ENCODE results near the gene E4F1.

E4F1 gene

GRCh38 chr16:2280981-2281542 lies 57.7 kb downstream of the E4F1 start:
- Histone ChIP-seq H3K36me3 (ENCODE audit: insufficient read depth, insufficient read length, low read length) (no peaks in the 10 kb centered on the region), H3K27me3 (ENCODE audit: insufficient read depth, insufficient read length) (no peaks in the 10 kb centered on the region), H3K4me1 (ENCODE audit: insufficient read depth, insufficient read length) (peaks cover 21% of the 10 kb centered on the region), H3K9me3 (ENCODE audit: insufficient read depth, low read length) (no peaks in the 10 kb centered on the region), H3K9ac (ENCODE audit: insufficient read length, low read depth) (no peak overlapping the region), H3K4me3 (ENCODE audit: insufficient read length, low read depth) (no peak overlapping the region)
- no peak for TF ChIP-seq SUZ12 (IDR thresholded peaks at IDR 0.05; ENCODE audit: extremely low read depth, insufficient read depth, insufficient read length)
- TF ChIP-seq ZNF274 (IDR thresholded peaks at IDR 0.05; ENCODE audit: low read depth, low read length) = no peak
- TF ChIP-seq YY1 (IDR thresholded peaks at IDR 0.05; ENCODE audit: insufficient read depth, insufficient read length) = no peak
- no peak for DNase-seq (ENCODE audit: low read depth, low spot score)

- H3K4me3 ChIP-seq (ENCODE audit: insufficient read length, low read depth) = no peak overlapping the region
- no peaks in the 10 kb centered on the region for H3K27me3 ChIP-seq (ENCODE audit: insufficient read depth, insufficient read length)
- peaks cover 21% of the 10 kb centered on the region for H3K4me1 ChIP-seq (ENCODE audit: insufficient read depth, insufficient read length)
- TF ChIP-seq YY1 (IDR thresholded peaks at IDR 0.05; ENCODE audit: insufficient read depth, insufficient read length) (no peak), ZNF274 (IDR thresholded peaks at IDR 0.05; ENCODE audit: low read depth, low read length) (no peak), SUZ12 (IDR thresholded peaks at IDR 0.05; ENCODE audit: extremely low read depth, insufficient read depth, insufficient read length) (no peak)
- H3K9ac ChIP-seq (ENCODE audit: insufficient read length, low read depth) = no peak overlapping the region
- H3K36me3 ChIP-seq (ENCODE audit: insufficient read depth, insufficient read length, low read length) = no peaks in the 10 kb centered on the region
- H3K9me3 ChIP-seq (ENCODE audit: insufficient read depth, low read length) = no peaks in the 10 kb centered on the region
- no peak for DNase-seq (ENCODE audit: low read depth, low spot score)
Observed at GRCh38 chr16:2282262-2282661, 58.9 kb downstream of the E4F1 start.

GRCh38 chr16:2282866-2283555 lies 59.6 kb downstream of the E4F1 start:
- H3K9ac ChIP-seq (ENCODE audit: insufficient read length, low read depth) = no peak overlapping the region
- TF ChIP-seq ZNF274 (IDR thresholded peaks at IDR 0.05; ENCODE audit: low read depth, low read length) (no peak), SUZ12 (IDR thresholded peaks at IDR 0.05; ENCODE audit: extremely low read depth, insufficient read depth, insufficient read length) (no peak), YY1 (IDR thresholded peaks at IDR 0.05; ENCODE audit: insufficient read depth, insufficient read length) (no peak)
- no peaks in the 10 kb centered on the region for H3K27me3 ChIP-seq (ENCODE audit: insufficient read depth, insufficient read length)
- no peaks in the 10 kb centered on the region for H3K36me3 ChIP-seq (ENCODE audit: insufficient read depth, insufficient read length, low read length)
- DNase-seq (ENCODE audit: low read depth, low spot score) = no peak
- H3K9me3 ChIP-seq (ENCODE audit: insufficient read depth, low read length) = no peaks in the 10 kb centered on the region
- H3K4me3 ChIP-seq (ENCODE audit: insufficient read length, low read depth) = no peak overlapping the region
- peaks cover 14% of the 10 kb centered on the region for H3K4me1 ChIP-seq (ENCODE audit: insufficient read depth, insufficient read length)

- no peak for TF ChIP-seq YY1 (IDR thresholded peaks at IDR 0.05; ENCODE audit: insufficient read depth, insufficient read length)
- TF ChIP-seq ZNF274 (IDR thresholded peaks at IDR 0.05; ENCODE audit: low read depth, low read length) = no peak
- no peak for TF ChIP-seq SUZ12 (IDR thresholded peaks at IDR 0.05; ENCODE audit: extremely low read depth, insufficient read depth, insufficient read length)
- Histone ChIP-seq H3K4me1 (ENCODE audit: insufficient read depth, insufficient read length) (peaks cover 13% of the 10 kb centered on the region), H3K4me3 (ENCODE audit: insufficient read length, low read depth) (no peak overlapping the region)
Observed at GRCh38 chr16:2284001-2284770, 60.8 kb downstream of the E4F1 start.

GRCh38 chr16:2284797-2285576 lies 61.6 kb downstream of the E4F1 start:
- Histone ChIP-seq H3K27me3 (ENCODE audit: insufficient read depth, insufficient read length) (no peaks in the 10 kb centered on the region), H3K36me3 (ENCODE audit: insufficient read depth, insufficient read length, low read length) (no peaks in the 10 kb centered on the region), H3K9ac (ENCODE audit: insufficient read length, low read depth) (no peak overlapping the region), H3K9me3 (ENCODE audit: insufficient read depth, low read length) (no peaks in the 10 kb centered on the region), H3K4me1 (ENCODE audit: insufficient read depth, insufficient read length) (peaks cover 15% of the 10 kb centered on the region), H3K4me3 (ENCODE audit: insufficient read length, low read depth) (no peak overlapping the region)
- TF ChIP-seq ZNF274 (IDR thresholded peaks at IDR 0.05; ENCODE audit: low read depth, low read length) (no peak), YY1 (IDR thresholded peaks at IDR 0.05; ENCODE audit: insufficient read depth, insufficient read length) (no peak), SUZ12 (IDR thresholded peaks at IDR 0.05; ENCODE audit: extremely low read depth, insufficient read depth, insufficient read length) (no peak)
- DNase-seq (ENCODE audit: low read depth, low spot score) = no peak

More at GRCh38 chr16:2284001-2284770, 60.8 kb downstream of the E4F1 start:
- Histone ChIP-seq H3K9me3 (ENCODE audit: insufficient read depth, low read length) (no peaks in the 10 kb centered on the region), H3K9ac (ENCODE audit: insufficient read length, low read depth) (no peak overlapping the region), H3K27me3 (ENCODE audit: insufficient read depth, insufficient read length) (no peaks in the 10 kb centered on the region), H3K36me3 (ENCODE audit: insufficient read depth, insufficient read length, low read length) (no peaks in the 10 kb centered on the region)
- DNase-seq (ENCODE audit: low read depth, low spot score) = no peak
